Motor neuron (in vitro differentiated cells): ENCODE results near the gene AP5S1. TPM values are rescaled to one million over a fixed set of nuclear protein-coding genes. Genes with fewer than 3 reads are reported as not detected.
"Not testable (repeated sequence)": the region's sequence is repeated elsewhere in the genome, so short reads cannot be mapped to it uniquely, and the experiment has no call there.

Experiments used
- ATAC-seq, 8 experiments: fragments of 200-7000 bp; cut with Tn5 transposase; replicated peaks in 6 of 8; 2 replicates each; pipeline ENCODE4 v1.8.0; 2021; ENCODE audit warnings: mild to moderate bottlenecking in 8 of 8, moderate library complexity in 8 of 8
- H3K27ac ChIP-seq, 2 donors: fragments of 250-450 bp; sonication (Bioruptor Pico); 2 replicates each; pipeline ENCODE4 v1.9.0; 2021; ENCODE audit warnings: antibody characterized with exemption in 2 of 2, mild to moderate bottlenecking in 2 of 2, moderate library complexity in 1 of 2
- H3K4me1 ChIP-seq, 2 donors: fragments of 250-450 bp; sonication (Bioruptor Pico); replicated peaks in 1 of 2; 2 replicates each; pipeline ENCODE4 v1.6.1; 2021; ENCODE audit warnings: antibody characterized with exemption in 2 of 2, mild to moderate bottlenecking in 2 of 2, moderate library complexity in 1 of 2
- H3K4me3 ChIP-seq, 5 donors: fragments of 250-450 bp; sonication (Bioruptor Pico); 2 replicates each; pipeline ENCODE4 v1.9.0; 2021; ENCODE audit warnings: antibody characterized with exemption in 5 of 5, mild to moderate bottlenecking in 5 of 5, moderate library complexity in 4 of 5
- WGBS, 10 experiments: fragments of 450-650 bp; shearing (Covaris generic); methylation state at CpG; one replicate each; pipeline ENCODE4 v1.0.0; 2022; 5-methylcytosine and 5-hydroxymethylcytosine counted together
- in situ Hi-C, 9 experiments: fragments of 400-800 bp; cut with MboI; loops; one replicate each; pipeline ENCODE4 v1.15.0; 2021; ENCODE audit warnings: low sequenced_read_pairs in 9 of 9, low pct_unique_long_range_greater_than_20kb in 2 of 9; ENCODE audit not compliant: unreplicated experiment in 9 of 9
- total RNA-seq, 8 experiments: library from RNA; unstranded; fragments of 300-600 nt; gene quantifications; 2 replicates each; pipeline versions ENCODE4 v1.2.3 to v1.2.4, GENCODE V29; 2022

The AP5S1 gene
- total RNA-seq, 8 experiments from 2014 or later, result 2.6 to 21.1 (median 10.4) TPM

- 43 to 100% (median 80%) methylated on average over 1 to 7 of the region's 7 CpGs; no CpG with 5 or more reads in 4 of the 10 experiments for WGBS, 10 experiments
- ATAC-seq, result no peak
- Histone ChIP-seq H3K4me1 (peaks cover under 1 to 3% of the 10 kb centered on the region in 2 donors), H3K27ac (no peak overlapping the region), H3K4me3 (no peak overlapping the region)
- in situ Hi-C loops, result no loop called here
These were observed 22.1 kb downstream of the AP5S1 start for GRCh38 chr20:3842348-3842930.

GRCh38 chr20:3843490-3843889, 23.1 kb downstream of the AP5S1 start:
- WGBS, 10 experiments, result 0 to 89% (median 28%) methylated on average over 1 to 4 of the region's 5 CpGs; no CpG with 5 or more reads in 5 of the 10 experiments
- Histone ChIP-seq H3K27ac (no peak overlapping the region), H3K4me3 (no peak overlapping the region), H3K4me1 (peaks cover 5 to 7% of the 10 kb centered on the region in 2 donors)
- in situ Hi-C loops, result no loop called here
- ATAC-seq, result peak in 5 of 8 experiments; percentile 2 to 37 (median 15)

- ATAC-seq, H3K4me3 ChIP-seq, H3K27ac ChIP-seq, in situ Hi-C loops, H3K4me1 ChIP-seq: not testable (repeated sequence)
- WGBS, 10 experiments, result 79 to 100% (median 95%) methylated on average over 1 to 5 of the region's 9 CpGs; no CpG with 5 or more reads in 3 of the 10 experiments
These were observed 23.8 kb downstream of the AP5S1 start for GRCh38 chr20:3843990-3844619.

GRCh38 chr20:3846378-3846739, 26.0 kb downstream of the AP5S1 start:
- Histone ChIP-seq H3K27ac (peak overlapping the region; percentile 14 to 52), H3K4me1 (peaks cover 5 to 7% of the 10 kb centered on the region in 2 donors), H3K4me3 (peak overlapping the region; percentile 66 to 98 (median 83))
- WGBS, 10 experiments, result 0% methylated on average over 1 of the region's 22 CpGs; no CpG with 5 or more reads in 9 of the 10 experiments
- in situ Hi-C loops, result no loop called here
- ATAC-seq, result no peak

- Histone ChIP-seq H3K27ac (peak within 1 kb of the TSS; percentile 42 to 52), H3K4me3 (peak within 1 kb of the TSS; percentile 66 to 98 (median 83)), H3K4me1 (peaks cover 5 to 7% of the 10 kb centered on the region in 2 donors)
- ATAC-seq, result peak; percentile 79 to 99 (median 96)
- in situ Hi-C loops, result no loop called here
- 0% methylated on average over 1 to 6 of the region's 72 CpGs; no CpG with 5 or more reads in 6 of the 10 experiments for WGBS, 10 experiments
These were observed 26.5 kb downstream of the AP5S1 start, which contains the start of gene MAVS for GRCh38 chr20:3846740-3847428. TSS of gene MAVS (plus strand) at chr20:3846834. CDS start at chr20:3854625, 7,791 bp downstream.

GRCh38 chr20:3847429-3847940, 27.1 kb downstream of the AP5S1 start:
- in situ Hi-C loops, result no loop called here
- H3K4me3 ChIP-seq, result peak overlapping the region; percentile 66 to 98 (median 83)
- ATAC-seq, result no peak
- 0 to 58% (median 29%) methylated on average over 1 to 5 of the region's 8 CpGs; no CpG with 5 or more reads in 2 of the 10 experiments for WGBS, 10 experiments
- H3K27ac ChIP-seq, result peak overlapping the region in 1 of 2 donors; percentile 37
- peaks cover 5 to 7% of the 10 kb centered on the region in 2 donors for H3K4me1 ChIP-seq

- ATAC-seq, result no peak
- in situ Hi-C loops, result no loop called here
- 100% methylated on average over 1 of the region's 1 CpG; no CpG with 5 or more reads in 9 of the 10 experiments for WGBS, 10 experiments
- Histone ChIP-seq H3K4me3 (no peak overlapping the region), H3K4me1 (peaks cover 5 to 7% of the 10 kb centered on the region in 2 donors), H3K27ac (no peak overlapping the region)
These were observed 28.2 kb downstream of the AP5S1 start for GRCh38 chr20:3848565-3848964.

GRCh38 chr20:3854462-3854871, 34.1 kb downstream of the AP5S1 start:
- H3K4me3 ChIP-seq, result no peak overlapping the region
- in situ Hi-C loops, result no loop called here
- no peak overlapping the region for H3K27ac ChIP-seq
- WGBS, 10 experiments, result 50 to 100% (median 84%) methylated on average over 1 to 3 of the region's 4 CpGs; no CpG with 5 or more reads in 2 of the 10 experiments
- H3K4me1 ChIP-seq, result no peaks in the 10 kb centered on the region
- ATAC-seq, result peak in 2 of 8 experiments; percentile 28 to 37

- no peak overlapping the region for H3K27ac ChIP-seq
- 50 to 100% (median 90%) methylated on average over 1 to 7 of the region's 14 CpGs; no CpG with 5 or more reads in 1 of the 10 experiments for WGBS, 10 experiments
- H3K4me1 ChIP-seq, result no peaks in the 10 kb centered on the region
- no peak overlapping the region for H3K4me3 ChIP-seq
- in situ Hi-C loops, result no loop called here
- no peak for ATAC-seq
These were observed 37.1 kb downstream of the AP5S1 start for GRCh38 chr20:3857405-3857804.

- in situ Hi-C loops, result no loop called here
- no peaks in the 10 kb centered on the region for H3K4me1 ChIP-seq
- no peak overlapping the region for H3K27ac ChIP-seq
- no peak for ATAC-seq
- H3K4me3 ChIP-seq, result no peak overlapping the region
- WGBS, 10 experiments, result 86 to 100% (median 100%) methylated on average over 1 to 4 of the region's 6 CpGs; no CpG with 5 or more reads in 1 of the 10 experiments
These were observed 38.3 kb downstream of the AP5S1 start for GRCh38 chr20:3858689-3859088.

- in situ Hi-C loops, result no loop called here
- H3K27ac ChIP-seq, result no peak overlapping the region
- H3K4me1 ChIP-seq, result no peaks in the 10 kb centered on the region
- no peak for ATAC-seq
- H3K4me3 ChIP-seq, result no peak overlapping the region
- WGBS, 10 experiments, result 90 to 100% (median 100%) methylated on average over 1 to 3 of the region's 7 CpGs; no CpG with 5 or more reads in 6 of the 10 experiments
These were observed 40.8 kb downstream of the AP5S1 start for GRCh38 chr20:3861191-3861590.

- H3K27ac ChIP-seq, result no peak overlapping the region
- no peaks in the 10 kb centered on the region for H3K4me1 ChIP-seq
- WGBS, 10 experiments, result no CpG with 5 or more reads among the region's 1 CpG
- in situ Hi-C loops, result no loop called here
- no peak for ATAC-seq
- no peak overlapping the region for H3K4me3 ChIP-seq
These were observed 42.0 kb downstream of the AP5S1 start for GRCh38 chr20:3862333-3862732.

GRCh38 chr20:3863317-3863716, 43.0 kb downstream of the AP5S1 start:
- Histone ChIP-seq H3K27ac (no peak overlapping the region), H3K4me3 (no peak overlapping the region), H3K4me1 (no peaks in the 10 kb centered on the region)
- in situ Hi-C loops, result no loop called here
- 81 to 100% (median 87%) methylated on average over 2 to 4 of the region's 7 CpGs; no CpG with 5 or more reads in 6 of the 10 experiments for WGBS, 10 experiments
- no peak for ATAC-seq
